HG03135 (cell line): ENCODE results near the gene PROM1.

Source experiments
- ATAC-seq: cut with Tn5 transposase; IDR thresholded peaks from one replicate; pipeline ENCODE4 v1.9.1; 2021; ENCODE audit warnings: mild to moderate bottlenecking, moderate library complexity; ENCODE audit not compliant: unreplicated experiment

The PROM1 gene

DNA sequence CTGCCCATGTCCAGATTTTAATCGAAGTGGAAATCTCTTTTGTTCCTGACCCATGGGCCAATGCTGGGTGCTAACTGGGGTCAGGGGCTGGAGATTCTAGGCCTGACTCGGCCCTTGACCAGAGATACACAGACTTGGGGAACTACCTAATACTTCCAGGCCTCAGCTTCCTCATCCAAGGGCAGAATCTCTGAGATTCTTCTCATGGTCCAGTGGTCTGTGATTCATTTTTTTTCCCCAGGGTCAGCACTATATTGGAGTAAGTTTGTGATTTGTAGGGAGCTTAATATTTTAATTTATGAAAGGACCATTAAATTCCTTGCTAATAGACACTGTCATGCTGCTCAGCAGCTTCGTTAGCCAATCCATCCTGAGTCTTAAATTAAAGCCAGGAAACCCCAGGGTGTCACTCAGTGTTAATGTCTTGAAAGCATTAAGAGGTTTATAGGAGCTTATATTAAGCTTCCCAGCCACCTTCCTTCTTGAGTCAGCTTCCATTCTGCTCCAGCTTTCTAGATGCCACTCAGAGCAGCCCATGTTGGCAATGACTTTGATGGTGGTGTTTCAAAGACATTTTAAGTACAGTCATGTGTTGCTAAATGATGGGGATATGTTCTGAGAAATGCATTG is 27.0 kb upstream of the PROM1 start:
- no peak for ATAC-seq

DNA sequence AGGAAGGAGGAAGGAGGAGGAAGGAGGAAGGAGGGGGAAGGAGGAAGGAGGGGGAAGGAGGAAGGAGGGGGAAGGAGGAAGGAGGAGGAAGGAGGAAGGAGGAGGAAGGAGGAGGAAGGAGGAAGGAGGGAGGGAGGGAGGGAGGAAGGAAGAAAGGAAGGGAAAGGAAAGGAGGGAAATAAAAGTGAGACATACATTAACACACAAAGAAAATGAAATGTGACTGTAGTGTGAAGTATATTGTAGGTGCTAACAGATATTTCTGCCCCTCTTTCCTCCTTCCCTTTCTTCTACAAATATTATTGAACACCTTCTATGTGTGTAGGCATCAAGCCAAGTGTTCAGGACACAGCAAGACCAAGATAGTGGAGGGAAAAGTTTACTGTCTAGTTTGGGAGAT is 26.4 kb upstream of the PROM1 start:
- no peak for ATAC-seq

GRCh38 chr4:16109256-16109655 is 25.4 kb upstream of the PROM1 start:
- ATAC-seq: no peak

DNA sequence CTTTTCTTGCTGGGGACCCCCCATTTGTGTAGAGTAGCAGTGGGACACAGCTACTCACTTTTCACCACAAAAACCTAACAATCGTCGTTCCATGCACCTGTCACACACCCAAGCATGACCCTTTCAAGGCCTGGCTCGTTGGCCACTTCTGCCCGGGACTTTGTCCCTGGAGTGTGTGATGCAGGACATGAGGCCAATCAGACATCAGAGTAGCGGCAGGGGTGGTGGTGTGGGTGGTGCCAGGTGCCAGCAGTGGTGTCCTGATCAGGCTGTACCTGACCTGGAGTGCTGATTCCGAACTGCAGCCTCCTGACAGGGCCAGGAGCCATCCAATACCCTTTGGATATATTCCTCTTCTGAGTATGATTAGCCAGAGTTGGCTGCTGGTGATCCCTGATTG is 23.1 kb upstream of the PROM1 start:
- ATAC-seq: no peak

- ATAC-seq: no peak
Measured at GRCh38 chr4:16104520-16104919, 20.7 kb upstream of the PROM1 start.

DNA sequence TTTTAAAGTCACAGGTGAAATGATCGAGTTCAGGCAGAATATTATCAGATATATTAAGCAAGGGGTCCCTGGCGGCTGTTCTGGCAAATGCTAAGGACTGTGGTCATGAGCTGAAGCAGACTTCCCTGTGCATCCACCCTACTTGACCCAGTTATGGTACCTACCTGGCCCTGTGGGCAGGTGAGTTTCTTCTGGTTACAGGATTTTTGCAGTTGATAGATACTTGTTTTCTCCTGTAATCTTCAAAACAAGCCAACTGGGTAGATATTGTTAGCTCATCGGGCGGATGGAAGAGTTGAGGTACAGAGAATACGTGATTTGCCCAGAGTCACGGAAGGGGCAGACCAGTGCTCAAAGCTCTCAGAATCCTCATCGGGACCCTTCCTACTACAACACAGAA is 18.5 kb upstream of the PROM1 start:
- no peak for ATAC-seq

- no peak for ATAC-seq
Measured at GRCh38 chr4:16100833-16101232, 17.0 kb upstream of the PROM1 start.

DNA sequence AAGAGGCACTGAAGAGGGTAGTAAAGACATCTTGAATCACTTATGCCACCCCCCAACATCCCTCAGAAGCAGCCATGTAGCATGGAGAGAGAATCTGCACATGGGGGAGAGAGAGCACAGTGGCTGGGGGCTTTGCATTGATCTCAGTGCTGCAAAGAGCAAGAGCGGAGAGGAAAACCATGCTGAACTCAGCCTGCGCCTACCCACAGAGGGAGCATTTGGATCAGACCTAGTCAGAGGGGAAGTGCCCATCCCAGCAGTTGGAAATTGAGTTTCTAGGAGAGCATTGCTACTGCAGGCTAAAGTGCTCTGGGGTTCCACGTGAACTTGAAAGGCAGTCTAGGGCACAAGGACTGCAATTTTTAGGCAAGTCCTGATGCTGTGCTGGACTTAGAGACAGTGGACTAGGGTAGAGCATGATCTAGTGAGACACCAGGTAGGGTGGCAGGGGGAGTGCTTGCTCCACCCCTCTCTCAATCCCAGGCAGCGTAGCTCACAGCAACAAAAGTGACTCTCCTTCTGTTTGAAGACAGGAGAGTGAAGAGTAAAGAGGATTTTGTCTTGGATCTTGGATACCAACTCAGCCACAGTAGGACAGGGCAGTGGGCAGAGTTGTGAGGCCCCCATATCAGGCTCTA is 9.0 kb upstream of the PROM1 start:
- ATAC-seq: no peak

GRCh38 chr4:16090096-16090705 is 6.4 kb upstream of the PROM1 start:
- ATAC-seq: no peak

DNA sequence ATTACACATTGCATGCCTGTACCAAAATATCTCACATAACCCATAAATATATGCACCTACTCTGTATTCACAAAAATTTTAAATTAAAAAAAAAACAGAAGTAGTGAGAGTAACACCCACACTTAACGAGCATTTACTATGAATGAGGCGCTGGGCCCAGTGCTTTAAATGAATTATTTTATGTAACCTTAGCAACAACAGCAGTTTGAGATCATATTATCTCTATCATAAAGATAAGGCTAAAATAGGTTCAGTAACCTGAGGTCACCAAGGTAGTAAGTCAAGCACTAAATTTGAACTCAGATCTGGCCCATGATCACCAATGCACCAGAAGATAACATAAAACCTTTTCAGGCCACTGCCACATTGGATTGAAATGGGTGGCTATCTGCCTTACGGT is 5.3 kb upstream of the PROM1 start:
- no peak for ATAC-seq

- ATAC-seq: no peak
Measured at GRCh38 chr4:16088601-16089000, 4.8 kb upstream of the PROM1 start.

DNA sequence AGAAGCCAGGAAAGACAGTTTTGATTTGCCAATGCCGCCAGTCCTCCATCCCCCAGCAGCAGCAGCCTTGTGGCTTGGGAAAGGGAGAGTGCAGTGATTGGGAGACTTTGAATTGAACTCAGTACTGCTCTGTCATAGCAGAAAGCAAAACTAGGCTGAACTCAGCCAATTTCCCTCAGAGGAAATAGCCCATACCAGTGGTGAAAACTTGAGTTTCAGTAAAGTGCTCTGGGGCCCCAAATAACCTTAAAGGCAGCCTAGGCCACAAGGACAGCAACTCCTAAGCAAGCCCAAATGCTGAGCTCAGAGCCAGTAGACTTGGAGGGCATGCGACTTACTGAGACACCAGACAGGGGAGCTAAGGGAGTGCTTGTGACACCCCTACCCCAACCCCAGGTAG is 2.0 kb upstream of the PROM1 start:
- peak; percentile 47 for ATAC-seq

DNA sequence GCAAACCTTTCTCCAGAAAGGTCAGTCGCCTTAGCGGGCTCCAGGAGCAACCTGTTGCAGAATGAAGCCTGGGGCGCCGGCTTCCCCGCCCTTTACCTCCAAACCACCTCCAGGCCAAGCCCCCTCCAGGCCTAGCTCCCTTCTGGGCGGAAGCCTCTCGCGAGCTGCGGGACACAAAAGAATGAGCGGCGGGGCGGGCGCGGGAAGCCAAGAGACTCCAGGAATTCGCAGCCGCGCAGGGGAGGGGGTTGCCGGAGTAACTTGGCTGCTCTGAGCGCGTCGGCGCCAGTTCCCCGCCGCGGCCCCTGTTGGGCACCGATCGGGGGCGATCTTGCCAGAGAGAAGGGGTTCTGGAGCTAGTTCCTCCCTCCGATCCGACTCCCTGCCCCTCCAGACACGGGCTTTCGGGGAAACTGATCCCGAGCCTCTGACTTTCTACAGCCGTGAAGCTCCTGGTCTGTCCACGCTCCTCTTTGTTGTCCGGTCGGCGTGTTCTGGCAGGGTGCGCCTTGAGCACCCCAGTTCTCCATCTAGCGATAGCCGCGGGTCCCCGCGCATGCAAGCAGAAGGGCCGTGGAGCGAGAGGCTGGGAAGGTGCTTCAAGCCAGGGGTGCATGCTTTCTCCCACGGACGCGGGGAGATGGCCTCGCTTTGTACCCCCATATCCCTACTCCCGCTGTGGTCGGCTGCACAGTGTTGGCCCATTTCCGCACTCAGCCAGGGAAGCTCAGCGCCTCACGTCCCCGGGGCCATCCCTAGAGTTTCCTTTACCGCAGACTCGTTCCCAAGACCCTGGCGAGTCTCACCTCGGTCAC is 1.2 kb downstream of the PROM1 start:
- no peak for ATAC-seq

- no peak for ATAC-seq
Measured at GRCh38 chr4:16082041-16082425, 1.8 kb downstream of the PROM1 start.

GRCh38 chr4:16079046-16079445 is 4.8 kb downstream of the PROM1 start:
- ATAC-seq: peak; percentile 61

GRCh38 chr4:16078195-16078760 is 5.5 kb downstream of the PROM1 start:
- ATAC-seq: no peak

DNA sequence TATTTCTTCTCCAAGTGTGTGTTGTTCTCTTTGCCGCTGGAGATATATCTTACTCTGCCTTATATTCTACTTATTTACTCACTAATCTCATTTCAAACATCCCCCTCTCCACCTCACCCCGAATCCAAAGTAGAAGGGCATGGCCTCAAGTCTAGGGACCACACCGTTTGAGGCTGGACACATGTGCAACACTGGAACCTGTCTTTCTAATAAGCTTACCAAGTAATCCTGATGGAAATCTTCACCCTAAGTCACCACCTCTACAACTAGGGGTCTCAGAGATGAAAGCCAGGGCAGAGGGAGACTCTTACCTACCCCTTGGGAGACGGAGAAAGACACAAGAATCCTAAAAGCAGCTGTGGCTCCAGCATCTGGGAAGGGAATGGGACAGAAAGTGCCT is 6.0 kb downstream of the PROM1 start:
- no peak for ATAC-seq

- no peak for ATAC-seq
Measured at GRCh38 chr4:16075975-16076757, 7.7 kb downstream of the PROM1 start.

DNA sequence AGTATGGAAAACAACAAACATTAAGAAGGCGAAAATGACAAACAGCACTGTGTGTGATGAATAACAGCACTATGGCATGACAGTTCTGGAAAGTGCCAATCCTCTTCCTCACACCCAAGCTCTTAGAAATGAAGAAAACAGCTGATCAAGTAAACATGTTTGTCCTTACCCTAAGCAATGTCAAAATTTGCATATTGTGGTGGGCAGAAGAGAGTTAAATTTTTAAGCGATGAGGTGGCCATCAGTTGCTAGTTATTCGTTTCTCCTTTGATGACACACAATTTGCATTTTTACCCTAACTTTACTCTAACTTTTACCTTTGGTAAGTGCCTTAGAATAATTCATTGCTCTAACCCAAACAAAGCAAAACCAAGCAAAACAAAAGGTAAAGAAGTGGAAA is 8.8 kb downstream of the PROM1 start:
- no peak for ATAC-seq

DNA sequence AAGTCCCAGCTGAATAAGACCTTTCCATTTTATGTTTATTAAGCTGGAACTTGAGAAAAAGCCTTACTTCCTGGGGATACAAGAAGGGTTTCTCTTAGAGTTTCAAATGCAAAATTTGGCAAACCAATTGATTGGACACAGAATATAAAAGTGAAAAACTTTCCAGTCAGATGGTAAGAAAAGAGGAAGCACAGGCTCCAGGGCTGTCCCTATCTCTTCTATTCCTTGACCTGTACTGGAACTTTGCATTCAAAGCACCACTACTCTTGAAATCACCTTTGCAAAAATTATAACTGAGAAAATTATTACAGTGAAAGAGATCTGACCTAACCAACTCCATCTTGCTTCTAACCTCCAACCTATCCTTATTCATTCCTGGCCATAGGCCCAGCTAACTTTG is 11.7 kb downstream of the PROM1 start:
- ATAC-seq: no peak

- no peak for ATAC-seq
Measured at GRCh38 chr4:16070203-16070602, 13.6 kb downstream of the PROM1 start.
